OCI-LY7 (cell line): ENCODE results near the gene CENPP.

Source experiments
- CTCF ChIP-seq: fragments of 200-600 bp; sonication (generic); conservative IDR thresholded peaks from 2 replicates; pipeline ENCODE4 v1.5.1; 2014; ENCODE audit warnings: mild to moderate bottlenecking, antibody characterized with exemption, low read length, moderate library complexity, mixed read lengths
- EZH2phosphoT487 ChIP-seq: fragments of 200-600 bp; sonication (generic); IDR thresholded peaks from 2 replicates; pipeline ENCODE4 v1.6.1; 2018; ENCODE audit warnings: low read depth, borderline replicate concordance, mild to moderate bottlenecking, mixed run types, antibody characterized with exemption, low read length, moderate library complexity, mixed read lengths

- TF ChIP-seq CTCF (no peak), EZH2phosphoT487 (no peak)
Measured at GRCh38 chr9:92607773-92608172, 282.0 kb downstream of the CENPP start.
